RWPE1 (cell line): ENCODE data around the gene SATB1.

ENCODE experiments used
- CTCF ChIA-PET: fragments of 350-600 bp; sonication (Branson Sonifier 250); formaldehyde crosslinking; extraction: SDS; loops from one replicate; lab custom pipeline; 2021; lab: Yijun Ruan, JAX
- POLR2A ChIA-PET: fragments of 400-600 bp; formaldehyde crosslinking; extraction: SDS; loops from one replicate; lab custom pipeline; 2020; ENCODE audit warnings: antibody characterized with exemption; ENCODE audit not compliant: low non-redundant PET; lab: Yijun Ruan, JAX
- DNase-seq: peaks from one replicate; pipeline ENCODE4 v3.0.0; 2012; ENCODE audit warnings: low spot score
- H3K27ac ChIP-seq: fragments of 450-650 bp; 2 replicates; pipeline ENCODE4 v1.5.1; 2017
- CTCF ChIP-seq: fragments of 450-650 bp; conservative IDR thresholded peaks from 2 replicates; pipeline ENCODE4 v1.5.1; 2017; ENCODE audit warnings: low read depth, mild to moderate bottlenecking

Gene SATB1

GRCh38 chr3:18432752-18433151 lies 7.6 kb upstream of the SATB1 start:
- TF ChIP-seq CTCF: no peak
- H3K27ac ChIP-seq: no peak overlapping the region
- POLR2A ChIA-PET: no interaction called here
- CTCF ChIA-PET: interaction anchor here (0.7 kb wide), 1 partner anchor 1220 kb away, joined by 3 read pairs; no protein-coding TSS in a partner anchor
- DNase-seq: no peak

GRCh38 chr3:18431266-18431665 lies 6.1 kb upstream of the SATB1 start:
- no peak for TF ChIP-seq CTCF
- no peak overlapping the region for H3K27ac ChIP-seq
- no peak for DNase-seq
- POLR2A ChIA-PET: no interaction called here
- CTCF ChIA-PET: interaction anchor here (0.6 kb wide), 1 partner anchor 1856 kb away, joined by 3 read pairs; no protein-coding TSS in a partner anchor

- ChIA-PET POLR2A (no interaction called here), CTCF (no interaction called here)
- no peak for DNase-seq
- no peak for TF ChIP-seq CTCF
- H3K27ac ChIP-seq: no peak overlapping the region
Observed at GRCh38 chr3:18428991-18429745, 4.0 kb upstream of the SATB1 start.

- no peak for DNase-seq
- no peak for TF ChIP-seq CTCF
- ChIA-PET POLR2A (no interaction called here), CTCF (no interaction called here)
- H3K27ac ChIP-seq: no peak overlapping the region
Observed at GRCh38 chr3:18428036-18428435, 2.9 kb upstream of the SATB1 start.

- POLR2A ChIA-PET: no interaction called here
- no peak for TF ChIP-seq CTCF
- CTCF ChIA-PET: no interaction called here
- DNase-seq: no peak
- H3K27ac ChIP-seq: no peak overlapping the region
Observed at GRCh38 chr3:18426597-18427193, 1.6 kb upstream of the SATB1 start.

GRCh38 chr3:18425641-18426257 lies 610 bp upstream of the SATB1 start:
- CTCF ChIA-PET: no interaction called here
- no peak overlapping the region for H3K27ac ChIP-seq
- POLR2A ChIA-PET: no interaction called here
- TF ChIP-seq CTCF: no peak
- DNase-seq: no peak
